ENCODE measurements around the gene MYH14.

Gene MYH14

GRCh38 chr19:50300051-50300450 lies 96.6 kb downstream of the MYH14 start:
- no peak for DNase-seq

GRCh38 chr19:50300814-50301606 lies 97.6 kb downstream of the MYH14 start:
- DNase-seq, result no peak

- DNase-seq, result no peak
Observed at GRCh38 chr19:50301607-50301971, 98.2 kb downstream of the MYH14 start.

- DNase-seq, result no peak
Observed at GRCh38 chr19:50303558-50303957, 100.1 kb downstream of the MYH14 start.

- no peak for DNase-seq
Observed at GRCh38 chr19:50308991-50309390, 105.6 kb downstream of the MYH14 start.

- no peak for DNase-seq
Observed at GRCh38 chr19:50309396-50310125, 106.1 kb downstream of the MYH14 start.

- DNase-seq, result no peak
Observed at GRCh38 chr19:50310759-50311465, 107.5 kb downstream of the MYH14 start.

GRCh38 chr19:50311723-50312635 lies 108.6 kb downstream of the MYH14 start:
- DNase-seq, result no peak

- no peak for DNase-seq
Observed at GRCh38 chr19:50312967-50313811, 109.8 kb downstream of the MYH14 start.

GRCh38 chr19:50313812-50314536 lies 110.6 kb downstream of the MYH14 start:
- DNase-seq, result no peak

- DNase-seq, result no peak
Observed at GRCh38 chr19:50314724-50315708, 111.6 kb downstream of the MYH14 start.

- DNase-seq, result no peak
Observed at GRCh38 chr19:50315773-50316448, 112.5 kb downstream of the MYH14 start.

GRCh38 chr19:50317115-50317514 lies 113.7 kb downstream of the MYH14 start:
- DNase-seq, result no peak

- no peak for DNase-seq
Observed at GRCh38 chr19:50318438-50318837, 115.0 kb downstream of the MYH14 start.

- DNase-seq, result no peak
Observed at GRCh38 chr19:50319156-50319555, 115.7 kb downstream of the MYH14 start.

GRCh38 chr19:50320051-50320450 lies 116.6 kb downstream of the MYH14 start:
- DNase-seq, result no peak

GRCh38 chr19:50320596-50320995 lies 117.2 kb downstream of the MYH14 start:
- no peak for DNase-seq

GRCh38 chr19:50321831-50322230 lies 118.4 kb downstream of the MYH14 start:
- DNase-seq, result no peak

- DNase-seq, result no peak
Observed at GRCh38 chr19:50322234-50322633, 118.8 kb downstream of the MYH14 start.

All from activated CD4-positive, alpha-beta T cell treated with anti-CD3 and anti-CD28 coated beads for 1 hour (primary cell).